HG02571 (cell line): ENCODE results near the gene MAGEA2B.
"Not testable (repeated sequence)": the region's sequence is repeated elsewhere in the genome, so short reads cannot be mapped to it uniquely, and the experiment has no call there.

Experiments
- ATAC-seq: cut with Tn5 transposase; IDR thresholded peaks from one replicate; pipeline ENCODE4 v1.9.1; 2021; ENCODE audit warnings: mild to moderate bottlenecking, moderate library complexity; ENCODE audit not compliant: unreplicated experiment

The MAGEA2B gene

DNA sequence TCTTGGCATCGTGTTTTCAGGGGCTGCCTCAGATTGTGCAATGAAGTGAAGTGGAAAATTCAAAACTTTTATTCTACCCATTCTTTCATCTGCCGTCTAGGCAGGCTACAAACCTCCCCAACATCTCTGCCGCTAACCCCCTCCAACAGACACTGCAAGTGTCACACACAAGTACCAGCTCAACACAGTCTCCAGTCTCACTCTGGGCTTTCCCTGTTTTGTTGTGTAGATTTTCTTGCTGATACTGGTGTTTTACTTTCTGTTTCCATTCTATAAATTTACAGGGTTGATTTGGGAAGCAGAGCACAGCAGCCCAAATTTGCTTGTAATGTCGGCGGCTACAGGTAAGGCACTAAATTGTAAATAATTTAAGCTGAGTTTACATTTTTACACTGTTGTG is 40.4 kb downstream of the MAGEA2B start:
- ATAC-seq, result not testable (repeated sequence)

- ATAC-seq, result not testable (repeated sequence)
These were observed 44.5 kb downstream of the MAGEA2B start, which contains the start of gene CSAG3 for GRCh38 chrX:152758918-152759317. CSAG3 (plus strand) TSS chrX:152759218.

DNA sequence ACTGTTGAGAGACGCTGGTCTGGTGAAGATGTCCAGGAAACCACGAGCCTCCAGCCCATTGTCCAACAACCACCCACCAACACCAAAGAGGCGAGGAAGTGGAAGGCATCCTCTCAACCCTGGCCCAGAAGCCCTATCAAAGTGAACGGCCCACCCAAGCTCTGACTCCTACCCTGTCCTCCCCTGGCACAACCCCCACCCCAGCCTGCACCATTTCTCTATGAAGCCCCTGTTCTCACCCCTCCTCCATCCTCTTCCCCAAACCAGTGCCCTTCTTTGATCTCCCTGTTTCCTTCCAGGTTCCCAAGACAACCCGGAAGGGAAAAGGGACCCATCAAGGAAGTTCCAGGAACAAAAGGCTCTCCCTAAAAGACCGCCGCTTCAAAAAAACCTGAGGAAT is 45.1 kb downstream of the MAGEA2B start:
- ATAC-seq, result not testable (repeated sequence)

GRCh38 chrX:152761582-152761981 is 47.2 kb downstream of the MAGEA2B start:
- ATAC-seq, result not testable (repeated sequence)

GRCh38 chrX:152766562-152766961 is 52.1 kb downstream of the MAGEA2B start:
- ATAC-seq, result not testable (repeated sequence)
